Neuron (in vitro differentiated cells): ENCODE data around the gene ACP5.
"Not testable (repeated sequence)": the region's sequence is repeated elsewhere in the genome, so short reads cannot be mapped to it uniquely, and the experiment has no call there.

Source experiments
- H2AFZ ChIP-seq: one replicate; pipeline ENCODE4 v1.6.1; 2013; ENCODE audit warnings: low read depth, mild to moderate bottlenecking, inconsistent platforms, low read length, moderate library complexity
- H3K27me3 ChIP-seq: one replicate; pipeline ENCODE4 v1.6.1; 2013; ENCODE audit warnings: low read length; ENCODE audit not compliant: insufficient read depth
- H3K36me3 ChIP-seq: one replicate; pipeline ENCODE4 v1.6.1; 2013; ENCODE audit warnings: low read length; ENCODE audit not compliant: insufficient read depth
- H3K4me1 ChIP-seq: one replicate; pipeline ENCODE4 v1.6.1; 2013; ENCODE audit warnings: low read length; ENCODE audit not compliant: insufficient read depth
- H3K4me3 ChIP-seq: 2 replicates; pipeline ENCODE4 v1.5.1; 2013; ENCODE audit warnings: mild to moderate bottlenecking, low read length, moderate library complexity
- H3K9me3 ChIP-seq: one replicate; pipeline ENCODE4 v1.6.1; 2013; ENCODE audit warnings: low read length

Gene ACP5

GRCh38 chr19:11597202-11598102 lies 20.0 kb upstream of the ACP5 start, which contains the start of gene ZNF627:
Gene ZNF627, plus strand, starts transcription at chr19:11597483. Its CDS starts 145 bp downstream, at chr19:11597628.
- no peak within 1 kb of the TSS for H2AFZ ChIP-seq
- H3K4me3 ChIP-seq = peak within 1 kb of the TSS; percentile 91
- no peaks in the 10 kb centered on the region for H3K27me3 ChIP-seq
- H3K36me3 ChIP-seq = peaks cover 25% of the 10 kb centered on the region
- peaks cover 21% of the 10 kb centered on the region for H3K9me3 ChIP-seq
- H3K4me1 ChIP-seq = peaks cover 5% of the 10 kb centered on the region

GRCh38 chr19:11596156-11596555 lies 18.7 kb upstream of the ACP5 start:
- peaks cover 5% of the 10 kb centered on the region for H3K4me1 ChIP-seq
- no peak overlapping the region for H2AFZ ChIP-seq

GRCh38 chr19:11594084-11594483 lies 16.6 kb upstream of the ACP5 start:
- H3K36me3 ChIP-seq = peaks cover 6% of the 10 kb centered on the region
- H2AFZ ChIP-seq = no peak overlapping the region
- H3K27me3 ChIP-seq = no peaks in the 10 kb centered on the region
- peaks cover 4% of the 10 kb centered on the region for H3K9me3 ChIP-seq
- peaks cover 5% of the 10 kb centered on the region for H3K4me1 ChIP-seq
- no peak overlapping the region for H3K4me3 ChIP-seq

More at GRCh38 chr19:11596156-11596555, 18.7 kb upstream of the ACP5 start:
- no peaks in the 10 kb centered on the region for H3K27me3 ChIP-seq
- H3K4me3 ChIP-seq = no peak overlapping the region
- peaks cover 19% of the 10 kb centered on the region for H3K36me3 ChIP-seq
- peaks cover 13% of the 10 kb centered on the region for H3K9me3 ChIP-seq

GRCh38 chr19:11587975-11588631 lies 10.7 kb upstream of the ACP5 start:
- Histone ChIP-seq H2AFZ (no peak overlapping the region), H3K4me3 (no peak overlapping the region), H3K9me3 (no peaks in the 10 kb centered on the region), H3K36me3 (no peaks in the 10 kb centered on the region), H3K4me1 (no peaks in the 10 kb centered on the region), H3K27me3 (no peaks in the 10 kb centered on the region)

GRCh38 chr19:11587302-11587974 lies 10.0 kb upstream of the ACP5 start:
- H3K9me3 ChIP-seq = no peaks in the 10 kb centered on the region
- no peaks in the 10 kb centered on the region for H3K27me3 ChIP-seq
- H3K36me3 ChIP-seq = no peaks in the 10 kb centered on the region
- no peak overlapping the region for H2AFZ ChIP-seq
- H3K4me3 ChIP-seq = no peak overlapping the region
- H3K4me1 ChIP-seq = no peaks in the 10 kb centered on the region

GRCh38 chr19:11586331-11586730 lies 8.9 kb upstream of the ACP5 start:
- Histone ChIP-seq H3K9me3 (no peaks in the 10 kb centered on the region), H3K36me3 (no peaks in the 10 kb centered on the region), H3K4me1 (no peaks in the 10 kb centered on the region)

GRCh38 chr19:11581740-11582139 lies 4.3 kb upstream of the ACP5 start:
- H3K27me3 ChIP-seq = no peaks in the 10 kb centered on the region
- H3K36me3 ChIP-seq = no peaks in the 10 kb centered on the region
- peaks cover 9% of the 10 kb centered on the region for H3K4me1 ChIP-seq
- H3K9me3 ChIP-seq = no peaks in the 10 kb centered on the region
- H3K4me3 ChIP-seq = no peak overlapping the region
- no peak overlapping the region for H2AFZ ChIP-seq

More at GRCh38 chr19:11586331-11586730, 8.9 kb upstream of the ACP5 start:
- Histone ChIP-seq H3K27me3 (no peaks in the 10 kb centered on the region), H3K4me3 (no peak overlapping the region), H2AFZ (no peak overlapping the region)

- Histone ChIP-seq H3K9me3 (no peaks in the 10 kb centered on the region), H3K4me3 (no peak overlapping the region), H3K4me1 (peaks cover 9% of the 10 kb centered on the region), H2AFZ (no peak overlapping the region), H3K36me3 (no peaks in the 10 kb centered on the region), H3K27me3 (no peaks in the 10 kb centered on the region)
Measured at GRCh38 chr19:11580116-11580515, 2.7 kb upstream of the ACP5 start.

GRCh38 chr19:11578258-11579142 lies 1.1 kb upstream of the ACP5 start:
- H3K4me3 ChIP-seq = no peak overlapping the region
- peaks cover 9% of the 10 kb centered on the region for H3K4me1 ChIP-seq
- no peaks in the 10 kb centered on the region for H3K9me3 ChIP-seq
- no peaks in the 10 kb centered on the region for H3K36me3 ChIP-seq
- no peak overlapping the region for H2AFZ ChIP-seq
- no peaks in the 10 kb centered on the region for H3K27me3 ChIP-seq

- Histone ChIP-seq H3K9me3 (no peaks in the 10 kb centered on the region), H3K4me1 (peaks cover 9% of the 10 kb centered on the region), H2AFZ (no peak overlapping the region), H3K4me3 (no peak overlapping the region), H3K27me3 (no peaks in the 10 kb centered on the region), H3K36me3 (no peaks in the 10 kb centered on the region)
Measured at GRCh38 chr19:11576227-11576626, 1.2 kb downstream of the ACP5 start.

GRCh38 chr19:11574689-11575088 lies 2.8 kb downstream of the ACP5 start:
- no peak overlapping the region for H3K4me3 ChIP-seq
- H3K9me3 ChIP-seq = no peaks in the 10 kb centered on the region
- no peaks in the 10 kb centered on the region for H3K27me3 ChIP-seq
- H3K4me1 ChIP-seq = peaks cover 9% of the 10 kb centered on the region
- H2AFZ ChIP-seq = no peak overlapping the region
- no peaks in the 10 kb centered on the region for H3K36me3 ChIP-seq

GRCh38 chr19:11573763-11574162 lies 3.7 kb downstream of the ACP5 start:
- not testable (repeated sequence) for H3K4me1 ChIP-seq, H2AFZ ChIP-seq, H3K4me3 ChIP-seq, H3K27me3 ChIP-seq, H3K9me3 ChIP-seq, H3K36me3 ChIP-seq
